H1 (cell line): ENCODE data around the gene SEMA3D. TPM values are rescaled to one million over a fixed set of nuclear protein-coding genes. Genes with fewer than 3 reads are reported as not detected.

Experiments
- CTCF ChIA-PET: fragments of 300-600 bp; sonication (Branson Sonifier 250); formaldehyde crosslinking; loops from one replicate; lab custom pipeline; 2021; ENCODE audit not compliant: partially characterized antibody; lab: Charles Lee
- POLR2A ChIA-PET: fragments of 300-600 bp; sonication (Branson Sonifier 250); formaldehyde crosslinking; loops from one replicate; lab custom pipeline; 2021; ENCODE audit warnings: inconsistent platforms; ENCODE audit not compliant: partially characterized antibody; lab: Charles Lee
- DNase-seq, 2 experiments: peaks; one replicate each; pipeline versions ENCODE4 v3.0.0 to v3.0.0-alpha.2; 2010 to 2022; ENCODE audit warnings: low spot score in 2 of 2, low read depth in 1 of 2, mixed read lengths in 1 of 2
- FAIRE-seq: peaks from 2 replicates; lab custom pipeline; 2011; peaks lifted over from hg19 to GRCh38; lab: Jason Lieb, UNC
- H2AFZ ChIP-seq: 2 replicates; pipeline ENCODE4 v1.8.1; 2012; ENCODE audit warnings: low read length, inconsistent platforms
- H2AK5ac ChIP-seq: 2 replicates; pipeline ENCODE4 v1.6.1; 2013; ENCODE audit warnings: low read depth, low read length
- H2BK120ac ChIP-seq: replicated peaks from 2 replicates; pipeline ENCODE3; 2013; ENCODE audit warnings: low read depth, low read length, inconsistent platforms
- H2BK12ac ChIP-seq: 2 replicates; pipeline ENCODE4 v1.6.1; 2013; ENCODE audit warnings: low read depth, low read length
- H2BK15ac ChIP-seq: 2 replicates; pipeline ENCODE4 v1.6.1; 2013; ENCODE audit warnings: low read length
- H2BK20ac ChIP-seq: 2 replicates; pipeline ENCODE4 v1.6.1; 2013; ENCODE audit warnings: low read length
- H2BK5ac ChIP-seq: 2 replicates; pipeline ENCODE4 v1.6.1; 2013; ENCODE audit warnings: low read depth, low read length
- H3K14ac ChIP-seq: 2 replicates; pipeline ENCODE4 v1.6.1; 2013; ENCODE audit warnings: inconsistent platforms; ENCODE audit not compliant: insufficient read length
- H3K18ac ChIP-seq: 2 replicates; pipeline ENCODE4 v1.6.1; 2013; ENCODE audit warnings: low read length; ENCODE audit errors: extremely low read depth
- H3K23ac ChIP-seq: 2 replicates; pipeline ENCODE4 v1.6.1; 2013; ENCODE audit warnings: inconsistent platforms; ENCODE audit not compliant: insufficient read length
- H3K23me2 ChIP-seq: 2 replicates; pipeline ENCODE4 v1.6.1; 2013; ENCODE audit warnings: low read depth, low read length
- H3K27ac ChIP-seq: 2 replicates; pipeline ENCODE4 v1.6.1; 2011; ENCODE audit warnings: low read depth, low read length, inconsistent platforms
- H3K27me3 ChIP-seq, 4 experiments: replicated peaks in 1 of 4; 1 replicate in 1 of 4; 2 replicates in 3 of 4; pipeline versions ENCODE4 v1.6.1 to v1.8.1; 2011 to 2013; ENCODE audit warnings: low read length in 3 of 4, mild to moderate bottlenecking in 3 of 4, inconsistent platforms in 2 of 4, mixed read lengths in 2 of 4, moderate library complexity in 1 of 4; ENCODE audit not compliant: control insufficient read depth in 3 of 4, insufficient read depth in 3 of 4; ENCODE audit errors: extremely low read depth in 1 of 4
- H3K36me3 ChIP-seq, 4 experiments: 2 replicates each; pipeline versions ENCODE4 v1.6.1 to v1.8.1; 2011 to 2013; ENCODE audit warnings: mild to moderate bottlenecking in 4 of 4, low read length in 3 of 4, moderate library complexity in 2 of 4, control low read depth in 1 of 4, inconsistent platforms in 1 of 4; ENCODE audit not compliant: insufficient read depth in 4 of 4, control insufficient read depth in 2 of 4
- H3K4ac ChIP-seq: replicated peaks from 2 replicates; pipeline ENCODE3; 2013; ENCODE audit warnings: low read length, low read depth, mixed read lengths, inconsistent platforms; ENCODE audit not compliant: insufficient read length
- H3K4me1 ChIP-seq, 4 experiments: replicated peaks in 1 of 4; 1 replicate in 1 of 4; 2 replicates in 3 of 4; pipeline versions ENCODE4 v1.6.1 to v1.8.1; 2011 to 2013; ENCODE audit warnings: low read length in 3 of 4, inconsistent platforms in 2 of 4, mixed read lengths in 1 of 4; ENCODE audit not compliant: insufficient read depth in 4 of 4, control insufficient read depth in 3 of 4
- H3K4me2 ChIP-seq, 2 experiments: 2 replicates each; pipeline versions ENCODE4 v1.6.1 to v1.8.1; 2011 to 2013; ENCODE audit warnings: low read depth in 2 of 2, low read length in 2 of 2, control low read depth in 1 of 2, inconsistent platforms in 1 of 2, mild to moderate bottlenecking in 1 of 2; ENCODE audit not compliant: insufficient read depth in 1 of 2
- H3K4me3 ChIP-seq, 4 experiments: fragments of 200-600, 300-600 bp in 1 of 4; sonication (generic), shearing (Covaris generic), sonication (Bioruptor Twin) in 1 of 4; 2 replicates each; pipeline versions ENCODE4 v1.5.1 to v1.8.1; 2011 to 2016; ENCODE audit warnings: low read length in 4 of 4, low read depth in 3 of 4, control low read depth in 2 of 4, inconsistent platforms in 2 of 4, mild to moderate bottlenecking in 2 of 4, mixed read lengths in 1 of 4, moderate library complexity in 1 of 4; ENCODE audit not compliant: insufficient read depth in 2 of 4; ENCODE audit errors: extremely low read depth in 1 of 4
- H3K56ac ChIP-seq: replicated peaks from 2 replicates; pipeline ENCODE3; 2013; ENCODE audit warnings: low read depth, mild to moderate bottlenecking, mixed read lengths, low read length, inconsistent platforms; ENCODE audit not compliant: insufficient read length
- H3K79me1 ChIP-seq: 2 replicates; pipeline ENCODE4 v1.6.1; 2013; ENCODE audit warnings: low read depth, low read length, control low read depth
- H3K79me2 ChIP-seq, 2 experiments: 2 replicates each; pipeline versions ENCODE4 v1.6.1 to v1.8.1; 2012 to 2013; ENCODE audit warnings: low read length in 2 of 2, mild to moderate bottlenecking in 2 of 2, inconsistent platforms in 1 of 2; ENCODE audit not compliant: insufficient read depth in 2 of 2, control insufficient read depth in 1 of 2
- H3K9ac ChIP-seq, 4 experiments: replicated peaks in 1 of 4; 1 replicate in 1 of 4; 2 replicates in 3 of 4; pipeline versions ENCODE4 v1.6.1 to v1.8.1; 2011 to 2013; ENCODE audit warnings: low read depth in 3 of 4, low read length in 3 of 4, control low read depth in 2 of 4, mild to moderate bottlenecking in 2 of 4, moderate library complexity in 2 of 4, inconsistent platforms in 1 of 4; ENCODE audit errors: extremely low read depth in 1 of 4
- H3K9me3 ChIP-seq, 2 experiments: 2 replicates each; pipeline versions ENCODE4 v1.6.1 to v1.8.1; 2012 to 2013; ENCODE audit warnings: mild to moderate bottlenecking in 2 of 2, moderate library complexity in 2 of 2, control low read depth in 1 of 2, inconsistent platforms in 1 of 2, low read depth in 1 of 2, low read length in 1 of 2, mixed read lengths in 1 of 2; ENCODE audit not compliant: insufficient read depth in 2 of 2
- H4K20me1 ChIP-seq, 2 experiments: replicated peaks in 1 of 2; 2 replicates each; pipeline versions ENCODE3 to v1.8.1; 2011 to 2013; ENCODE audit warnings: inconsistent platforms in 2 of 2, low read length in 2 of 2, mild to moderate bottlenecking in 1 of 2; ENCODE audit not compliant: insufficient read depth in 2 of 2, control insufficient read depth in 1 of 2
- H4K5ac ChIP-seq: 2 replicates; pipeline ENCODE4 v1.6.1; 2013; ENCODE audit warnings: low read length, low read depth, mixed read lengths, inconsistent platforms; ENCODE audit not compliant: insufficient read length
- H4K8ac ChIP-seq: 2 replicates; pipeline ENCODE4 v1.8.0; 2013; ENCODE audit warnings: mild to moderate bottlenecking, moderate library complexity, low read length, inconsistent platforms; ENCODE audit not compliant: insufficient read depth; ENCODE audit errors: extremely low read depth
- H4K91ac ChIP-seq: replicated peaks from 2 replicates; pipeline ENCODE3; 2013; ENCODE audit warnings: low read length, mixed read lengths, inconsistent platforms; ENCODE audit not compliant: insufficient read length
- ASH2L ChIP-seq: fragments of 200-600, 300-600 bp; sonication (generic); IDR thresholded peaks from one replicate; pipeline ENCODE4 v1.7.1; 2017; ENCODE audit warnings: low read length
- BACH1 ChIP-seq: IDR thresholded peaks from 2 replicates; pipeline ENCODE4 v1.6.1; 2012; ENCODE audit warnings: low read length, improper control_type of control experiment
- CBX8 ChIP-seq: fragments of 300-800, 300-1000 bp; sonication (generic); IDR thresholded peaks from 2 replicates; pipeline ENCODE4 v1.7.1; 2016; ENCODE audit warnings: low read depth, low read length, borderline replicate concordance
- CEBPB ChIP-seq: IDR thresholded peaks from 2 replicates; pipeline ENCODE4 v1.6.1; 2012; ENCODE audit warnings: low read depth, low read length
- KDM5A ChIP-seq: fragments of 200-600 bp; IDR thresholded peaks from 2 replicates; pipeline ENCODE4 v1.7.1; 2012; ENCODE audit warnings: mild to moderate bottlenecking, low read length, inconsistent platforms, mixed read lengths
- POLR2A ChIP-seq, 2 experiments: IDR thresholded peaks; 1 replicate in 1 of 2; 2 replicates in 1 of 2; pipeline ENCODE4 v1.6.1; 2011; ENCODE audit warnings: low read depth in 2 of 2, low read length in 2 of 2, mild to moderate bottlenecking in 2 of 2; ENCODE audit errors: control extremely low read depth in 1 of 2
- WGBS, 2 experiments: shearing (Covaris generic) in 1 of 2; methylation state at CpG; one replicate each; pipeline versions ENCODE4 v1.1.6 to v1.1.7; 2013 to 2015; ENCODE audit warnings: low lambda C conversion rate in 2 of 2, mixed read lengths in 2 of 2, inconsistent platforms in 1 of 2, low coverage in 1 of 2, missing lambda C conversion rate in 1 of 2; ENCODE audit not compliant: insufficient replicate concordance in 2 of 2, insufficient coverage in 1 of 2, insufficient read length in 1 of 2; ENCODE audit errors: extremely low coverage in 1 of 2, missing lambda C conversion rate in 1 of 2; 5-methylcytosine and 5-hydroxymethylcytosine counted together
- polyA plus RNA-seq, 7 experiments: library from polyadenylated mRNA; depleted of rRNA in 3 of 7; stranded (reverse) in 5 of 7; unstranded in 2 of 7; fragments of >200 nt in 5 of 7; fragments of 200-250 nt in 2 of 7; gene quantifications; 1 replicate in 5 of 7; 2 replicates in 1 of 7; 4 replicates in 1 of 7; pipeline versions ENCODE4 v1.2.1 to v1.2.3, GENCODE V29; 2011 to 2013; ENCODE audit warnings: missing spikeins in 2 of 7, mixed read lengths in 2 of 7
- total RNA-seq: library from RNA; stranded (reverse); fragmentation: NEBNext Ultra II Directional; extraction: Animal tissue kit (Norgen Biotek cat#: 25700); gene quantifications from 2 replicates; pipeline ENCODE4 v1.2.1, GENCODE V29; 2021
- TF ChIP-seq, protein P1 (sequence below): IDR thresholded peaks from 2 replicates; pipeline ENCODE4 v1.6.1; 2011; ENCODE audit warnings: low read depth, mild to moderate bottlenecking, low read length; ENCODE audit not compliant: insufficient read depth
- TF ChIP-seq, protein P2 (sequence below): IDR thresholded peaks from 2 replicates; pipeline ENCODE4 v1.6.1; 2011; ENCODE audit warnings: low read length, improper control_type of control experiment

Gene SEMA3D
- total and polyA plus RNA-seq, 2 of the 8 experiments (the other 6 are each of a cell fraction or from before 2014, with no cell fraction given) = 1.6 to 3.5 TPM

GRCh38 chr7:85052894-85053293 is 134.0 kb downstream of the SEMA3D start:
- 90% methylated on average over 1 of the region's 1 CpG; no CpG with 5 or more reads in 1 of the 2 experiments for WGBS, 2 experiments
- H2BK20ac ChIP-seq = no peak overlapping the region
- ChIA-PET POLR2A (no interaction called here), CTCF (interaction anchor here (0.8 to 1.7 kb wide), 2 partner anchors 11 to 135 kb away, joined by 3 to 4 read pairs; no protein-coding TSS in a partner anchor)
- no peaks in the 10 kb centered on the region for H3K79me1 ChIP-seq
- H4K8ac ChIP-seq = no peak overlapping the region
- H3K14ac ChIP-seq = no peak overlapping the region
- H2BK5ac ChIP-seq = no peak overlapping the region
- no peaks in the 10 kb centered on the region for H3K36me3 ChIP-seq
- H2BK15ac ChIP-seq = no peak overlapping the region
- no peak overlapping the region for H3K18ac ChIP-seq
- TF ChIP-seq CEBPB (no peak), KDM5A (no peak), CBX8 (no peak), ASH2L (no peak), POLR2A (IDR thresholded peaks at IDR 0.05; ENCODE audit: control extremely low read depth in 1 of 2, low read depth in 2 of 2, low read length in 2 of 2) (no peak), BACH1 (no peak)
- TF ChIP-seq, protein P1, sequence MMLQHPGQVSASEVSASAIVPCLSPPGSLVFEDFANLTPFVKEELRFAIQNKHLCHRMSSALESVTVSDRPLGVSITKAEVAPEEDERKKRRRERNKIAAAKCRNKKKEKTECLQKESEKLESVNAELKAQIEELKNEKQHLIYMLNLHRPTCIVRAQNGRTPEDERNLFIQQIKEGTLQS = no peak
- TF ChIP-seq, protein P2, sequence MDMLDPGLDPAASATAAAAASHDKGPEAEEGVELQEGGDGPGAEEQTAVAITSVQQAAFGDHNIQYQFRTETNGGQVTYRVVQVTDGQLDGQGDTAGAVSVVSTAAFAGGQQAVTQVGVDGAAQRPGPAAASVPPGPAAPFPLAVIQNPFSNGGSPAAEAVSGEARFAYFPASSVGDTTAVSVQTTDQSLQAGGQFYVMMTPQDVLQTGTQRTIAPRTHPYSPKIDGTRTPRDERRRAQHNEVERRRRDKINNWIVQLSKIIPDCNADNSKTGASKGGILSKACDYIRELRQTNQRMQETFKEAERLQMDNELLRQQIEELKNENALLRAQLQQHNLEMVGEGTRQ = no peak
- TF ChIP-seq, all 59 proteins: peak for 0
- Histone ChIP-seq H3K27ac (no peak overlapping the region), H2AFZ (no peak overlapping the region), H3K4ac (no peak overlapping the region), H4K5ac (no peak overlapping the region), H3K4me3 (no peak overlapping the region), H4K20me1 (no peaks in the 10 kb centered on the region), H3K9me3 (no peaks in the 10 kb centered on the region), H2AK5ac (no peak overlapping the region), H3K27me3 (no peaks in the 10 kb centered on the region), H3K56ac (no peak overlapping the region), H2BK120ac (no peak overlapping the region), H2BK12ac (no peak overlapping the region), H3K23me2 (no peaks in the 10 kb centered on the region), H3K4me2 (no peak overlapping the region), H3K4me1 (peaks cover 0 to 3% (median 0%) of the 10 kb centered on the region in 4 experiments; a peak in 1 of 7 replicates), H3K23ac (no peak overlapping the region), H3K79me2 (no peaks in the 10 kb centered on the region), H4K91ac (no peak overlapping the region), H3K9ac (no peak overlapping the region)
- no peak for FAIRE-seq
- no peak for DNase-seq
